ENCODE results near the gene SLC26A4. TPM values are rescaled to one million over a fixed set of nuclear protein-coding genes. Genes with fewer than 3 reads are reported as not detected.

The SLC26A4 gene
- total and polyA plus RNA-seq, 2 donors from 2014 or later: 2.5 to 7.3 TPM

DNA sequence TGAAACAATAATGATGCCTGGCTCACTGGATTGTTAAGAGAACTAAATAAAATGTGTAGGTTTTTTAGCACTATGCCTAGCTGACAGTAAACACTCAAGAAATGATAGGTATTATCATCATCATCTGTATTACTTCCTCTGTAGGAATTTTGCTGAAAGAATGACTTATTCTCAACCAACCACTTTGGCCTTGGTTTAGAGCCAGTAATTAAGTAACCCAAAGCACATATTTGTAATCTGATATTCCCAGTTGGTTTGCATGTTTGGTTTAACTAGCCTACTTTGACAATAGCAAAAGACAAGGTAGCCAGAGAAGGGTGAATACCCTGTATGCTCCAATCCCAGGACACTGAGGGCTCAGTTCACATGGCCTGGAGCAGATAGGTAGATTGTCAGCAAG is 46.2 kb upstream of the SLC26A4 start:
- H3K27me3 ChIP-seq (ENCODE audit: control insufficient read depth, insufficient read depth, low read length): no peaks in the 10 kb centered on the region
- no peaks in the 10 kb centered on the region for H3K4me1 ChIP-seq (ENCODE audit: control insufficient read depth in 2 of 3, insufficient read depth in 2 of 3, low read depth in 1 of 3, low read length in 3 of 3)
- no peak overlapping the region for H3K9ac ChIP-seq (ENCODE audit: low read length in 3 of 3)
- FAIRE-seq (no peak), DNase-seq (no peak)
- intact Hi-C loops (cut with DNase I): no loop called here
- H3K9me3 ChIP-seq (ENCODE audit: control insufficient read depth in 2 of 3, insufficient read depth in 1 of 3, low read length in 3 of 3): no peaks in the 10 kb centered on the region
- peaks cover 0 to 3% (median 0%) of the 10 kb centered on the region in 3 donors for H3K36me3 ChIP-seq (ENCODE audit: control insufficient read depth in 2 of 3, insufficient read depth in 3 of 3, low read length in 3 of 3)
- no peak overlapping the region for H3K4me3 ChIP-seq (ENCODE audit: low read length in 3 of 3)
- H3K27ac ChIP-seq (ENCODE audit: low read depth in 2 of 2, low read length in 2 of 2): no peak overlapping the region
- no peak for TF ChIP-seq CTCF (IDR thresholded peaks at IDR 0.05; ENCODE audit: borderline replicate concordance, extremely low read depth, insufficient read depth)

- Histone ChIP-seq H3K27me3 (ENCODE audit: control insufficient read depth, insufficient read depth, low read length) (no peaks in the 10 kb centered on the region), H3K9me3 (ENCODE audit: control insufficient read depth in 2 of 3, insufficient read depth in 1 of 3, low read length in 3 of 3) (no peaks in the 10 kb centered on the region), H3K4me1 (ENCODE audit: control insufficient read depth in 2 of 3, insufficient read depth in 2 of 3, low read depth in 1 of 3, low read length in 3 of 3) (no peaks in the 10 kb centered on the region), H3K4me3 (ENCODE audit: low read length in 3 of 3) (no peak overlapping the region), H3K9ac (ENCODE audit: low read length in 3 of 3) (no peak overlapping the region), H3K27ac (ENCODE audit: low read depth in 2 of 2, low read length in 2 of 2) (no peak overlapping the region), H3K36me3 (ENCODE audit: control insufficient read depth in 2 of 3, insufficient read depth in 3 of 3, low read length in 3 of 3) (peaks cover 0 to 3% (median 0%) of the 10 kb centered on the region in 3 donors)
- DNase-seq: no peak
- TF ChIP-seq CTCF (IDR thresholded peaks at IDR 0.05; ENCODE audit: borderline replicate concordance, extremely low read depth, insufficient read depth): no peak
- no peak for FAIRE-seq
- intact Hi-C loops (cut with DNase I): no loop called here
Measured at GRCh38 chr7:107615910-107616680, 44.5 kb upstream of the SLC26A4 start.

GRCh38 chr7:107622429-107622828 is 38.2 kb upstream of the SLC26A4 start:
- no peak overlapping the region for H3K9ac ChIP-seq (ENCODE audit: low read length in 3 of 3)
- H3K27me3 ChIP-seq (ENCODE audit: control insufficient read depth, insufficient read depth, low read length): no peaks in the 10 kb centered on the region
- H3K4me3 ChIP-seq (ENCODE audit: low read length in 3 of 3): no peak overlapping the region
- intact Hi-C loops (cut with DNase I): no loop called here
- no peaks in the 10 kb centered on the region for H3K9me3 ChIP-seq (ENCODE audit: control insufficient read depth in 2 of 3, insufficient read depth in 1 of 3, low read length in 3 of 3)
- no peak overlapping the region for H3K27ac ChIP-seq (ENCODE audit: low read depth in 2 of 2, low read length in 2 of 2)
- peaks cover 0 to 2% (median 0%) of the 10 kb centered on the region in 3 donors for H3K36me3 ChIP-seq (ENCODE audit: control insufficient read depth in 2 of 3, insufficient read depth in 3 of 3, low read length in 3 of 3)
- FAIRE-seq: no peak
- TF ChIP-seq CTCF (IDR thresholded peaks at IDR 0.05; ENCODE audit: borderline replicate concordance, extremely low read depth, insufficient read depth): no peak
- peak in 1 of 5 donors; percentile 15 for DNase-seq
- H3K4me1 ChIP-seq (ENCODE audit: control insufficient read depth in 2 of 3, insufficient read depth in 2 of 3, low read depth in 1 of 3, low read length in 3 of 3): no peaks in the 10 kb centered on the region

All from kidney (tissue), 14 donors.